BLaER1 treated with 17β-estradiol and CSF1 and Interleukin-3, amounts not matched to agents 10 nM and 100 nM (cell line): Measurements from ENCODE around the gene AMOTL2.

Experiments used
- H3K27ac ChIP-seq, 11 experiments: shearing (Covaris generic); formaldehyde crosslinking; 2 replicates each; pipeline ENCODE4 v1.8.1; 2022
- H3K27me3 ChIP-seq, 11 experiments: shearing (Covaris generic); formaldehyde crosslinking; 2 replicates each; pipeline ENCODE4 v1.8.1; 2022
- H3K36me3 ChIP-seq, 11 experiments: shearing (Covaris generic); formaldehyde crosslinking; 2 replicates each; pipeline ENCODE4 v1.8.1; 2022
- H3K4me1 ChIP-seq, 10 experiments: shearing (Covaris generic); formaldehyde crosslinking; 2 replicates each; pipeline ENCODE4 v1.8.1; 2022
- H3K4me2 ChIP-seq, 11 experiments: shearing (Covaris generic); formaldehyde crosslinking; 2 replicates each; pipeline ENCODE4 v1.8.1; 2022
- H3K4me3 ChIP-seq, 10 experiments: shearing (Covaris generic); formaldehyde crosslinking; 2 replicates each; pipeline ENCODE4 v1.8.1; 2022
- H3K9ac ChIP-seq, 11 experiments: shearing (Covaris generic); formaldehyde crosslinking; 2 replicates each; pipeline ENCODE4 v1.8.1; 2022
- H3K9me3 ChIP-seq, 11 experiments: shearing (Covaris generic); formaldehyde crosslinking; replicated peaks in 1 of 11; 2 replicates each; pipeline ENCODE4 v1.8.1; 2022
- H4K20me1 ChIP-seq, 11 experiments: shearing (Covaris generic); formaldehyde crosslinking; 2 replicates each; pipeline ENCODE4 v1.8.1; 2022
- Cebpa-rat ChIP-seq, 11 experiments: shearing (Covaris generic); IDR thresholded peaks; 2 replicates each; pipeline ENCODE4 v1.8.1; 2022

Gene AMOTL2

DNA sequence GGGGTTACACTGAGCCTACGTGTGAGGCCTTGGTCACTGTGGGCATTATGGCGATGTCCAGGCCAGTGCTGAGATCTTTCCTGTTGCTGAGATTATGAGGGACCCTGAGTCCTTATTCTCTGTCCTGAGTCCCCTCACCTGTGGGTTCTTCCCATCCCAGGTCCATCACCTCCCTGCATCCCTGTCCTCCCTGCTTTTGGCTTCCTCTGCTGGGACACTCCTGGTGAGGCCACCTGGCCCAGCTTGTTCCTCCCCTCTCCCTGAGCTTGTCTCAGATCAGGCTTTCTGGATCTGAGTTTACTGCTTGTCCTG, 36.1 kb downstream of the AMOTL2 start:
- no peak overlapping the region for H3K9ac ChIP-seq
- H3K4me3 ChIP-seq = no peak overlapping the region
- no peaks in the 10 kb centered on the region for H3K36me3 ChIP-seq
- H3K4me2 ChIP-seq = no peak overlapping the region
- no peaks in the 10 kb centered on the region for H3K27me3 ChIP-seq
- no peaks in the 10 kb centered on the region for H3K9me3 ChIP-seq
- peaks cover 7 to 9% (median 8%) of the 10 kb centered on the region in 10 experiments; a peak in 17 of 20 replicates for H3K4me1 ChIP-seq
- H4K20me1 ChIP-seq = no peaks in the 10 kb centered on the region; a peak in 1 of 22 replicates
- TF ChIP-seq Cebpa-rat (IDR thresholded peaks at IDR 0.05) = no peak
- H3K27ac ChIP-seq = no peak overlapping the region

DNA sequence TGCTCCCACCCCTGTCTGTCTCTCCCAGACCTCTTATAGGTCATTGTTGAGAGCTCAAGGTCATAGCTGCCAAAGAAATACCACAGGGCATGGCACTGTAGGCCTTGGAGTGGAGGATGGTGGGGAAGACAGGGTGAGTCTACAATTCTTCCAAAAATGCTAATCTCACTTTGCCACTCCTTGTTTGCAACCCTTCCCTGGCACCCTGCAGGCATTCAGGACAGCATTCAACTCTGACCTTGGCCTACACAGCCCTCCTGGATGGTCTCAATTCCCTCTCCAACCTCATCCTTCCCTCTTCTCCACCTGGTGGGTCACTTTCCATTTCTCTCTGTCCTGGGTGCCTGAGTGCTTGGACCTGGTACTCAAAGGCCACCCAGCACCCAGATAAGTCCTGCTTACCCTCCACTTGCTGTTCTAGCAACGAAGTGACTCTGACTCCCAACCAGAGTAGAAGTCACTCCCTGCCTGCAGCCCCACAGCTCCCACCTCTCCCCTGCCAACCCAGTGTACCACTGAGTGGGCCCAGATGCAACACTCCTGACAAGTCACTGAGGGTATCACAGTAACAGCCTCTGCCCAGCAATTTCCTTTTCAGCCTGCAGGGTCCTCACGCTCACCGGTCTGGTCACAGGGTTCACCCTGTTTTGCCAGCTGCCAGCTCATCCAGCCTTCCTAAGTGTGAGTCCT, 36.6 kb downstream of the AMOTL2 start:
- TF ChIP-seq Cebpa-rat (IDR thresholded peaks at IDR 0.05) = no peak
- H3K36me3 ChIP-seq = no peaks in the 10 kb centered on the region
- H3K9ac ChIP-seq = no peak overlapping the region
- H4K20me1 ChIP-seq = no peaks in the 10 kb centered on the region; a peak in 1 of 22 replicates
- no peak overlapping the region for H3K4me2 ChIP-seq
- no peak overlapping the region for H3K27ac ChIP-seq
- no peaks in the 10 kb centered on the region for H3K9me3 ChIP-seq
- peaks cover 7 to 9% (median 8%) of the 10 kb centered on the region in 10 experiments; a peak in 17 of 20 replicates for H3K4me1 ChIP-seq
- H3K4me3 ChIP-seq = no peak overlapping the region
- no peaks in the 10 kb centered on the region for H3K27me3 ChIP-seq

DNA sequence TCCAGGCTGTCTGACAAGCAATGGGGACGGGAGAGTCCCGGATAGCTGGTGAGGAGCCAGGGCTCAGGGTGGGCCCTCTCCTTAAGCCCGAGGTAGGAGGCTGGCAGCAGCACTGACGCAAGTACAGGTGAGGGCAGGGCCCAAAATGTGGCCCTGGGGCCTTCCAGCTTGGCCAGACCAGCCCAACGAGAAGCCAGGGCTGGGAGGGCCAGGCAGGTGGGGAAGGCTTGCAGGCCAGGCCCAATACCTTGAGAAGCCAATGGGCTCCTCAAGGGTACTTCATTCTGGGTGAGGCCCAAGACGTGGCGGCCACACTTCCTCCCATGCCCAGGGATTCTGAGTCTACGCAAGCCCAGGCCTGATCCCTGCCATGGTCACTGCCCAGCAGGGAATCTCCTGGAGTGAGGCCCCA, 37.2 kb downstream of the AMOTL2 start:
- no peaks in the 10 kb centered on the region for H3K9me3 ChIP-seq
- TF ChIP-seq Cebpa-rat (IDR thresholded peaks at IDR 0.05) = no peak
- no peak overlapping the region for H3K9ac ChIP-seq
- H3K27ac ChIP-seq = no peak overlapping the region
- H3K27me3 ChIP-seq = no peaks in the 10 kb centered on the region
- peaks cover 7 to 9% (median 8%) of the 10 kb centered on the region in 10 experiments; a peak in 17 of 20 replicates for H3K4me1 ChIP-seq
- H3K4me2 ChIP-seq = no peak overlapping the region
- no peaks in the 10 kb centered on the region; a peak in 1 of 22 replicates for H4K20me1 ChIP-seq
- H3K4me3 ChIP-seq = no peak overlapping the region
- H3K36me3 ChIP-seq = no peaks in the 10 kb centered on the region

DNA sequence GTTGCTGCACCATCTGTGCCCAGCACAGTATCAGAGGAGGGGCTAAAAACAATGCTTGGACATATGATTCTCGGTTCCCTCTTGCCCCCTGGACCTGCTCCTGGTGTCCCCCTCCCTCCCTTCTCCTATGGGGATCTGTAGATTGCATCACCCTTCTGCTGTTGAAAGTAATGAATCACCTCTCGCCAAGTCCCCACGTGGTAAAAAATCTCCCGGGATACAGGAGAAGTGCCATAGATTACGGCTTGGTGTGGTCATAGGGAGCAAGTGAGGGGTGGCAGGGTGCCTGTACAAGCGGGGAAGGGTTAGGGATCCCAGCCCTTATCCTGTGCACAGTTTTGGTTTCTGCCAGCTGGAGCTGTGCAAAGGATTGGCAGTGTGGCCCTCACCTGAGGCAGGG, 37.7 kb downstream of the AMOTL2 start:
- Histone ChIP-seq H3K9me3 (no peaks in the 10 kb centered on the region), H3K27ac (no peak overlapping the region), H4K20me1 (no peaks in the 10 kb centered on the region; a peak in 1 of 22 replicates), H3K4me2 (no peak overlapping the region), H3K4me1 (peaks cover 7 to 9% (median 8%) of the 10 kb centered on the region in 10 experiments; a peak in 17 of 20 replicates), H3K36me3 (no peaks in the 10 kb centered on the region), H3K27me3 (no peaks in the 10 kb centered on the region), H3K4me3 (no peak overlapping the region), H3K9ac (no peak overlapping the region)
- TF ChIP-seq Cebpa-rat (IDR thresholded peaks at IDR 0.05) = no peak

- Histone ChIP-seq H3K36me3 (no peaks in the 10 kb centered on the region), H3K9ac (no peak overlapping the region), H3K27me3 (no peaks in the 10 kb centered on the region), H4K20me1 (no peaks in the 10 kb centered on the region; a peak in 1 of 22 replicates), H3K4me2 (no peak overlapping the region), H3K9me3 (no peaks in the 10 kb centered on the region), H3K27ac (no peak overlapping the region), H3K4me1 (peaks cover 0 to 2% (median 0%) of the 10 kb centered on the region in 10 experiments; a peak in 3 of 20 replicates), H3K4me3 (no peak overlapping the region)
- TF ChIP-seq Cebpa-rat (IDR thresholded peaks at IDR 0.05) = no peak
Observed at GRCh38 chr3:134334901-134335280, 39.4 kb downstream of the AMOTL2 start.

DNA sequence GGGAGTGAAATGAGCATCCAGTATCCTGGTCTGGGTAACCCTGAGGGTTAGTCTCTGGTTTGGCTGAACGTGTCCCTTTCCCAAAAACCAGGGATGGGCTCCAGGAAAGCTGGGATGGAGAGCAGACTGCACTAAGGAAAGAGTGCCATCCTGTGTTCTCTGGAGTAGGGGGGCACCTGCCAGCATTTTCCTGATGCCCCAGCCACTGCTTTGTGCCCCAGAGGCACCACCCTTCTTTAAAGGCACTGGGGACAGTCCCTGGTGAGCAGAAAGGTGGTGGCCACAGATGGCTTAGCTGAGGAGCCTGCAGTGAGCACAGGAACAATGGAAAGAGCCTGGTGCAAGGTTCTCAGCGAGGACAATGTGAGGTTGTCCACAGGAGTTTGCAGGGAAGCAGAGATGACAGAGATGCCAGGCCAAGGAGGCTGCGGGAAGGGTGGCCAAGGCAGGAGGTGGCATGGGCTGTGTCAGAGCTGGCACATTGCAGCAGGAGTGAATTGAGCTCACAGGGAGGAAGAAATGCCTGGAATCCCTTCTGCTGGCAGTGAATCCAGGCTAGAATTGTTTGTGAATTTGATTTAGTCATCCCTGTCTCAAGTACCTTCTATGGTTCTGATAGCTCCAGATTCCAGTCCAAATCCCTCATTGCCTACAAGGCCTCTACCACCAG, 39.9 kb downstream of the AMOTL2 start:
- no peaks in the 10 kb centered on the region for H3K9me3 ChIP-seq
- H3K9ac ChIP-seq = no peak overlapping the region
- no peak overlapping the region for H3K4me3 ChIP-seq
- peaks cover 0 to 7% (median 0%) of the 10 kb centered on the region in 10 experiments; a peak in 3 of 20 replicates for H3K4me1 ChIP-seq
- no peak overlapping the region for H3K27ac ChIP-seq
- H4K20me1 ChIP-seq = no peaks in the 10 kb centered on the region; a peak in 1 of 22 replicates
- no peak for TF ChIP-seq Cebpa-rat (IDR thresholded peaks at IDR 0.05)
- no peaks in the 10 kb centered on the region for H3K27me3 ChIP-seq
- H3K36me3 ChIP-seq = no peaks in the 10 kb centered on the region
- H3K4me2 ChIP-seq = no peak overlapping the region

DNA sequence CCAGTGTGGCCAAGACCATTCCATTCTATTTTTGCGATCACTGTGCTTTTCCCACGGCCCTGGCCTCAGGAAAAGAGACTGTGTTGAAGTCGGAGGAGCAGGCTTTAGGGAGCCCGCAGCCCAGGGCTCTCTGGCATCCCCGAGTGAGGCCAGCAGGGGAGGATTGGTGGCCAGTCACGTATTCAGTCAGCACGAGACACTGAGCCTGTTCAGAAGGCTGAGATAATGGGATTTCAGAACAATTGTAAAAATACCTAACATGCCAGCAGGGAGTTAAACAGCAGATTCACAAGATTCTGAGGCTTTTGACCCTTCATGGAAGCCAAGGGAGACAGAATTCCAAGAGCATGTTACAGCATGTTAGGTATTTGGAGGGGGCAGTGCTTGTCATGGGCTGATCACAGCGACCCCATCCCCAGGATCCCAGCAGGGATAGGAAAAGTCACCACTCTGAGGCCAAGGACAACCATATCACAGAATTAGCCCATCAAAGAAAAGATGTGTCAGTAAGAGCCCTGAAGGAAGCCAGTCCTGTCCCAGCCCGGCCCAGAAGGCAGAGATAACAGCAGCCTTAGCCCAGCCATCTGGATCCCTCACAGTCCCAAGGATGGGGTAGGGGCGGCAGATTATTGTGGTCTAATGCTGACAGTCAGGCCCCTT, 40.6 kb downstream of the AMOTL2 start:
- Histone ChIP-seq H3K27me3 (no peaks in the 10 kb centered on the region), H3K9ac (no peak overlapping the region), H3K4me3 (no peak overlapping the region), H3K36me3 (no peaks in the 10 kb centered on the region), H3K27ac (no peak overlapping the region), H3K4me1 (peaks cover 0 to 9% (median 1%) of the 10 kb centered on the region in 10 experiments; a peak in 7 of 20 replicates), H3K9me3 (no peaks in the 10 kb centered on the region), H4K20me1 (no peaks in the 10 kb centered on the region; a peak in 1 of 22 replicates), H3K4me2 (no peak overlapping the region)
- no peak for TF ChIP-seq Cebpa-rat (IDR thresholded peaks at IDR 0.05)

DNA sequence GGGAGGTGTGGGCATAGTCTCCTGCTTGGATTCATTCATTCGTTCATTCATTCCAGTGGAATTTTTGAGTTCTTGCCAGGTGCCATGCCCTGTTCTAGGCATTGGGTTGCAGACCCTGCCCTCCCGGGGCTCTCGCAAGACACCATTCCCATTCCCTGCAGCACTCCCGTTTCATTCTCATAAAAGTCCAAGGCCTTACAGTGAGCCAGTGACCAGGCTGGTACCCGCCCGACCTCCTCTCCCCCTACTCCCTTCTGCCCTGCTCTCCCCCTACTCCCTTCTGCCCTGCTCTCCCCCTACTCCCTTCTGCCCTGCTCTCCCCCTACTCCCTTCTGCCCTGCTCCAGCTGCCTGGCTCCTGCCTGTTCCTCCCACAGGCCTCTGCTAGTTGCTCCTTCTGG, 41.9 kb downstream of the AMOTL2 start:
- Histone ChIP-seq H3K9me3 (no peaks in the 10 kb centered on the region), H3K27me3 (no peaks in the 10 kb centered on the region), H3K36me3 (no peaks in the 10 kb centered on the region), H4K20me1 (no peaks in the 10 kb centered on the region; a peak in 1 of 22 replicates), H3K4me1 (peaks cover 3 to 22% (median 14%) of the 10 kb centered on the region in 10 experiments), H3K4me2 (no peak overlapping the region), H3K27ac (no peak overlapping the region), H3K9ac (no peak overlapping the region), H3K4me3 (no peak overlapping the region)
- no peak for TF ChIP-seq Cebpa-rat (IDR thresholded peaks at IDR 0.05)

DNA sequence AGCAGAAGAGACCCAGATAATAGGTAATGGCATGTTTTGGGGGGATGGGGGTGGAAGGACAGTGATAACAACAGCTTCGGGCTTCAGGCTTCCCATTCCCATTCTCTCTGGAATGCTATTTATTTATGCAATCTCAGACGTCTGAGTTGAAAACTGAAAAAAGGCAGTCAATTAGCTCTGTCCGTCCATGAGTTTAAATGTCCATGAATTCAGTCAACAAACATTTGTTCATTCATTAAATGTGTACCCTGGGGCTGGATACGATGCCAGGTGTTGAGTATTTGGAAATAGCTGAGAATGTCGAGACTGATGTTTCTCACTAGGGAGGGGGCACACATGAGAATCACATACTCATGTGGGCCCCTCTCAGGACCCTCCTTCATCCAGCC, 42.4 kb downstream of the AMOTL2 start:
- Histone ChIP-seq H3K27ac (no peak overlapping the region), H3K4me3 (no peak overlapping the region)
- TF ChIP-seq Cebpa-rat (IDR thresholded peaks at IDR 0.05) = no peak

More for the DNA sequence above, 42.4 kb downstream of the AMOTL2 start:
- H3K9ac ChIP-seq = no peak overlapping the region
- H4K20me1 ChIP-seq = no peaks in the 10 kb centered on the region; a peak in 1 of 22 replicates
- H3K36me3 ChIP-seq = no peaks in the 10 kb centered on the region
- no peak overlapping the region for H3K4me2 ChIP-seq
- no peaks in the 10 kb centered on the region for H3K27me3 ChIP-seq
- H3K9me3 ChIP-seq = no peaks in the 10 kb centered on the region
- H3K4me1 ChIP-seq = peaks cover 9 to 27% (median 20%) of the 10 kb centered on the region in 10 experiments
